GM12878 (cell line): ENCODE results near the gene TACR2. TPM values are rescaled to one million over a fixed set of nuclear protein-coding genes. Genes with fewer than 3 reads are reported as not detected.

Experiments
- ATAC-seq: fragments of 200-7000 bp; cut with Tn5 transposase; 3 replicates; pipeline ENCODE4 v1.9.1; 2020; ENCODE audit warnings: mild to moderate bottlenecking, moderate library complexity
- BruUV-seq: library from RNA; stranded (reverse); fragments of 400-500 nt; replicated peaks from 2 replicates; lab custom pipeline; 2021; lab: Mats Ljungman, UMichigan
- CTCF ChIA-PET: fragments of 300-600 bp; sonication (Branson Sonifier 250); formaldehyde crosslinking; extraction: SDS; loops from one replicate; lab custom pipeline; 2021; ENCODE audit warnings: inconsistent platforms; lab: Yijun Ruan, JAX
- POLR2A ChIA-PET: fragments of 350-600 bp; formaldehyde crosslinking; extraction: SDS; loops from one replicate; lab custom pipeline; 2021; ENCODE audit warnings: inconsistent platforms; lab: Charles Lee
- RAD21 ChIA-PET: fragments of 300-600 bp; sonication (Branson Sonifier 250); formaldehyde crosslinking; loops from one replicate; lab custom pipeline; 2023; ENCODE audit warnings: antibody characterized with exemption; ENCODE audit not compliant: unreplicated experiment; lab: Charles Lee
- SMC1A ChIA-PET: fragments of 300-600 bp; sonication (Branson Sonifier 250); formaldehyde crosslinking; loops from one replicate; lab custom pipeline; 2023; ENCODE audit not compliant: unreplicated experiment, uncharacterized antibody; lab: Charles Lee
- DNase-seq: peaks from one replicate; pipeline ENCODE4 v3.0.0-alpha.2; 2011; ENCODE audit warnings: low read depth, low spot score
- FAIRE-seq: peaks from 3 replicates; lab custom pipeline; 2011; peaks lifted over from hg19 to GRCh38; lab: Jason Lieb, UNC
- H2AFZ ChIP-seq: 2 replicates; pipeline ENCODE4 v1.6.0; 2011; ENCODE audit warnings: low read depth, low read length, control low read depth; ENCODE audit not compliant: control insufficient read depth
- H3K27ac ChIP-seq: 2 replicates; pipeline ENCODE4 v1.5.1; 2011; ENCODE audit warnings: control low read depth; ENCODE audit not compliant: control insufficient read depth, insufficient read depth
- H3K27me3 ChIP-seq, 2 experiments: replicated peaks in 1 of 2; 2 replicates each; pipeline versions ENCODE4 v1.6.0 to v1.6.1; 2011; ENCODE audit warnings: low read length in 1 of 2; ENCODE audit not compliant: control insufficient read depth in 2 of 2, insufficient read depth in 2 of 2
- H3K36me3 ChIP-seq, 2 experiments: 2 replicates each; pipeline ENCODE4 v1.5.1; 2011; ENCODE audit warnings: low read length in 1 of 2; ENCODE audit not compliant: control insufficient read depth in 2 of 2, insufficient read depth in 2 of 2
- H3K4me1 ChIP-seq: 2 replicates; pipeline ENCODE4 v1.6.1; 2011; ENCODE audit warnings: mild to moderate bottlenecking, low read length, moderate library complexity, mixed read lengths; ENCODE audit not compliant: control insufficient read depth, insufficient read depth
- H3K4me2 ChIP-seq: 2 replicates; pipeline ENCODE4 v1.6.0; 2011; ENCODE audit warnings: control low read depth; ENCODE audit not compliant: control insufficient read depth, insufficient read depth
- H3K4me3 ChIP-seq: fragments of 200-600 bp; sonication (generic); 2 replicates; pipeline ENCODE4 v1.5.1; 2016
- H3K79me2 ChIP-seq: 2 replicates; pipeline ENCODE4 v1.6.0; 2011; ENCODE audit warnings: low read length; ENCODE audit not compliant: control insufficient read depth, insufficient read depth
- H3K9ac ChIP-seq: 2 replicates; pipeline ENCODE4 v1.8.0; 2011; ENCODE audit warnings: low read length, control low read depth, mixed read lengths; ENCODE audit not compliant: control insufficient read depth, insufficient read depth
- H3K9me3 ChIP-seq: replicated peaks from 3 replicates; pipeline ENCODE4 v1.5.1; 2011; ENCODE audit warnings: mild to moderate bottlenecking, low read length; ENCODE audit not compliant: control insufficient read depth, insufficient read depth
- H4K20me1 ChIP-seq: 2 replicates; pipeline ENCODE4 v1.6.0; 2011; ENCODE audit not compliant: control insufficient read depth, insufficient read depth
- HDGF ChIP-seq: fragments of 450-650 bp; IDR thresholded peaks from 2 replicates; pipeline ENCODE4 v1.6.1; 2016; ENCODE audit warnings: antibody characterized with exemption
- HSF1 ChIP-seq: fragments of 150-350 bp; IDR thresholded peaks from 2 replicates; pipeline ENCODE4 v1.6.1; 2014; ENCODE audit warnings: mild to moderate bottlenecking, low read depth, low read length
- NR2C2 ChIP-seq: IDR thresholded peaks from 2 replicates; pipeline ENCODE4 v1.6.1; 2011; ENCODE audit warnings: borderline replicate concordance, low read depth; ENCODE audit not compliant: control insufficient read depth, insufficient read length
- RUNX3 ChIP-seq: IDR thresholded peaks from 2 replicates; pipeline ENCODE4 v1.6.1; 2012; ENCODE audit warnings: low read length, inconsistent platforms
- SIN3A ChIP-seq: IDR thresholded peaks from 2 replicates; pipeline ENCODE4 v1.6.1; 2012; ENCODE audit warnings: low read depth, low read length, improper control_type of control experiment
- SIX5 ChIP-seq: IDR thresholded peaks from 2 replicates; pipeline ENCODE4 v1.6.1; 2011; ENCODE audit warnings: mild to moderate bottlenecking, low read depth, low read length, moderate library complexity; ENCODE audit not compliant: severe bottlenecking
- WGBS: methylation state at CpG from one replicate; pipeline ENCODE4 v1.1.6; 2016; ENCODE audit warnings: low lambda C conversion rate; ENCODE audit not compliant: insufficient replicate concordance, insufficient coverage; ENCODE audit errors: missing lambda C conversion rate; 5-methylcytosine and 5-hydroxymethylcytosine counted together
- in situ Hi-C: fragments of 300-500 bp; cut with MboI; formaldehyde crosslinking; loops from 9 replicates; pipeline ENCODE4 v1.14.3; 2018; ENCODE audit warnings: mixed read lengths
- intact Hi-C: fragments of 100-400 bp; cut with micrococcal nuclease; formaldehyde crosslinking; loops from one replicate; pipeline ENCODE4 v1.14.2; 2022; ENCODE audit not compliant: unreplicated experiment
- polyA plus RNA-seq, 11 experiments: library from polyadenylated mRNA; depleted of rRNA in 4 of 11; unstranded in 6 of 11; stranded (reverse) in 5 of 11; fragments of >200 nt; fragmentation: Nextera tagmentation in 4 of 11; fragmentation: Illumina TruSeq in 1 of 11; extraction: Ambion mirVana in 4 of 11; extraction: Trizol in 1 of 11; gene quantifications; 1 replicate in 1 of 11; 2 replicates in 10 of 11; pipeline versions ENCODE4 v1.2.1 to v1.2.3, GENCODE V29; 2011 to 2016; ENCODE audit warnings: inconsistent platforms in 2 of 11, missing spikeins in 2 of 11, low read depth in 1 of 11
- total RNA-seq, 4 experiments: library from RNA; depleted of rRNA in 3 of 4; stranded (reverse); fragments of >200 nt in 3 of 4; fragmentation: Illumina TruSeq in 1 of 4; extraction: Trizol in 1 of 4; gene quantifications; 2 replicates each; pipeline versions ENCODE4 v1.2.1 to v1.2.3, GENCODE V29; 2013 to 2021
- TF ChIP-seq, protein P1 (sequence below): fragments of 450-650 bp; IDR thresholded peaks from 2 replicates; pipeline ENCODE4 v1.6.1; 2018; ENCODE audit warnings: mild to moderate bottlenecking, low read depth, moderate library complexity; ENCODE audit not compliant: partially characterized antibody
- TF ChIP-seq, protein P2 (sequence below): IDR thresholded peaks from 2 replicates; pipeline ENCODE4 v1.6.1; 2011; ENCODE audit warnings: mild to moderate bottlenecking, low read depth, low read length, moderate library complexity; ENCODE audit not compliant: insufficient replicate concordance

TACR2 gene
- total and polyA plus RNA-seq, 10 of the 15 experiments (the other 5 are each of a cell fraction or from before 2014, with no cell fraction given) = 0.11 TPM; not detected in 9

GRCh38 chr10:69383558-69383957 lies 33.2 kb downstream of the TACR2 start:
- Histone ChIP-seq H3K4me2 (no peak overlapping the region), H2AFZ (no peak overlapping the region), H3K9ac (no peak overlapping the region), H3K27ac (no peak overlapping the region), H3K27me3 (no peaks in the 10 kb centered on the region), H4K20me1 (no peaks in the 10 kb centered on the region), H3K9me3 (no peaks in the 10 kb centered on the region), H3K79me2 (no peaks in the 10 kb centered on the region), H3K4me3 (no peak overlapping the region), H3K4me1 (no peaks in the 10 kb centered on the region), H3K36me3 (peaks cover 21 to 48% of the 10 kb centered on the region in 2 experiments)
- FAIRE-seq = no peak
- CTCF ChIA-PET = interaction anchor here (1.2 kb wide), 1 partner anchor 148 kb away, joined by 4 read pairs; no protein-coding TSS in a partner anchor
- 77% methylated on average over 3 of the region's 3 CpGs for WGBS
- SMC1A ChIA-PET = interaction anchor here (1.1 to 1.3 kb wide), 2 partner anchors 9 to 145 kb away, joined by 3 to 4 read pairs; no protein-coding TSS in a partner anchor
- RAD21 ChIA-PET = no interaction called here
- DNase-seq = no peak
- BruUV-seq = no TSS peak
- no peak for ATAC-seq
- in situ Hi-C loops = no loop called here
- POLR2A ChIA-PET = no interaction called here
- TF ChIP-seq HDGF = no peak
- no peak for TF ChIP-seq HSF1
- intact Hi-C loops = no loop called here

DNA sequence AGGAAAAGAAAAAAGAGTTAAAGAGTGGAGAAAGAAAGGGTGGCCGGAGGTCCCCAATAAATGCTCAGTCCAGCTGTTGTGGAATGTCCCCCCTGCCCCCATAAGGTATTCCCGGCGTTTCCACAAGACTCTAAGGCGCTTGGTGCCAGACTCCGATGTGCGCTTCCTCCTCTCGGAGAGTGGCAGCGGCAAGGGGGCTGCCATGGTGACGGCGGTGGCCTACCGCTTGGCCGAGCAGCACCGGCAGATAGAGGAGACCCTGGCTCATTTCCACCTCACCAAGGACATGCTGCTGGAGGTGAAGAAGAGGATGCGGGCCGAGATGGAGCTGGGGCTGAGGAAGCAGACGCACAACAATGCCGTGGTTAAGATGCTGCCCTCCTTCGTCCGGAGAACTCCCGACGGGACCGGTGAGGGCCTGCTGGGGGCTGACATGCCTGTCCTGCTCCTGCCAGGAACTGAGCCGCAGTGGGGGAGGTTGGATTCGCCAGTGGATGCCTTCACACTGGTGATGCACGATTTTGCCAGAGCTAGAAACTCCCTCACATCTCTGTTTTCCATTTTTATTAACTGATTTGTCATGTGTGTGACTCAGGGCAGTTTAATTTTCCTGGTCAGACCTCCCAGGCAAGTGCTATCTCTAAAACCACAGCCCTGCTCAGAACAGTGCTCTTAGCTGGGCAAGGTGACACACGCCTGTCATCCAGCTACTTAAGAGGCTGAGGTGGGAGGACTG lies 34.2 kb downstream of the TACR2 start:
- DNase-seq (no peak), FAIRE-seq (no peak), ATAC-seq (no peak)
- Histone ChIP-seq H4K20me1 (no peaks in the 10 kb centered on the region), H3K4me2 (no peak overlapping the region), H3K27me3 (no peaks in the 10 kb centered on the region), H3K9me3 (no peaks in the 10 kb centered on the region), H3K9ac (no peak overlapping the region), H3K36me3 (peaks cover 21 to 51% of the 10 kb centered on the region in 2 experiments), H3K4me3 (no peak overlapping the region), H3K79me2 (no peaks in the 10 kb centered on the region), H2AFZ (no peak overlapping the region), H3K4me1 (peaks cover 3% of the 10 kb centered on the region; the same call in 1 of the 2 replicates), H3K27ac (no peak overlapping the region)
- in situ Hi-C loops (no loop called here), intact Hi-C loops (no loop called here)
- RAD21 ChIA-PET = no interaction called here
- WGBS = 95% methylated on average over 23 of the region's 26 CpGs
- SMC1A ChIA-PET = interaction anchor here (1.1 to 1.3 kb wide), 2 partner anchors 10 to 144 kb away, joined by 3 to 4 read pairs; no protein-coding TSS in a partner anchor
- POLR2A ChIA-PET = no interaction called here
- BruUV-seq = no TSS peak
- CTCF ChIA-PET = no interaction called here
- no peak for TF ChIP-seq RUNX3
- TF ChIP-seq NR2C2 = no peak
- TF ChIP-seq SIX5 = no peak
- TF ChIP-seq, protein P1, sequence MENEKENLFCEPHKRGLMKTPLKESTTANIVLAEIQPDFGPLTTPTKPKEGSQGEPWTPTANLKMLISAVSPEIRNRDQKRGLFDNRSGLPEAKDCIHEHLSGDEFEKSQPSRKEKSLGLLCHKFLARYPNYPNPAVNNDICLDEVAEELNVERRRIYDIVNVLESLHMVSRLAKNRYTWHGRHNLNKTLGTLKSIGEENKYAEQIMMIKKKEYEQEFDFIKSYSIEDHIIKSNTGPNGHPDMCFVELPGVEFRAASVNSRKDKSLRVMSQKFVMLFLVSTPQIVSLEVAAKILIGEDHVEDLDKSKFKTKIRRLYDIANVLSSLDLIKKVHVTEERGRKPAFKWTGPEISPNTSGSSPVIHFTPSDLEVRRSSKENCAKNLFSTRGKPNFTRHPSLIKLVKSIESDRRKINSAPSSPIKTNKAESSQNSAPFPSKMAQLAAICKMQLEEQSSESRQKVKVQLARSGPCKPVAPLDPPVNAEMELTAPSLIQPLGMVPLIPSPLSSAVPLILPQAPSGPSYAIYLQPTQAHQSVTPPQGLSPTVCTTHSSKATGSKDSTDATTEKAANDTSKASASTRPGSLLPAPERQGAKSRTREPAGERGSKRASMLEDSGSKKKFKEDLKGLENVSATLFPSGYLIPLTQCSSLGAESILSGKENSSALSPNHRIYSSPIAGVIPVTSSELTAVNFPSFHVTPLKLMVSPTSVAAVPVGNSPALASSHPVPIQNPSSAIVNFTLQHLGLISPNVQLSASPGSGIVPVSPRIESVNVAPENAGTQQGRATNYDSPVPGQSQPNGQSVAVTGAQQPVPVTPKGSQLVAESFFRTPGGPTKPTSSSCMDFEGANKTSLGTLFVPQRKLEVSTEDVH = no peak
- TF ChIP-seq, protein P2, sequence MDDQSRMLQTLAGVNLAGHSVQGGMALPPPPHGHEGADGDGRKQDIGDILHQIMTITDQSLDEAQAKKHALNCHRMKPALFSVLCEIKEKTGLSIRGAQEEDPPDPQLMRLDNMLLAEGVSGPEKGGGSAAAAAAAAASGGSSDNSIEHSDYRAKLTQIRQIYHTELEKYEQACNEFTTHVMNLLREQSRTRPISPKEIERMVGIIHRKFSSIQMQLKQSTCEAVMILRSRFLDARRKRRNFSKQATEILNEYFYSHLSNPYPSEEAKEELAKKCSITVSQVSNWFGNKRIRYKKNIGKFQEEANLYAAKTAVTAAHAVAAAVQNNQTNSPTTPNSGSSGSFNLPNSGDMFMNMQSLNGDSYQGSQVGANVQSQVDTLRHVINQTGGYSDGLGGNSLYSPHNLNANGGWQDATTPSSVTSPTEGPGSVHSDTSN = no peak
- TF ChIP-seq SIN3A = no peak
